GM19023 (cell line): ENCODE data around the gene TSHZ3.

ENCODE experiments used
- ATAC-seq: cut with Tn5 transposase; IDR thresholded peaks from one replicate; pipeline ENCODE4 v1.9.1; 2021; ENCODE audit warnings: mild to moderate bottlenecking, moderate library complexity; ENCODE audit not compliant: unreplicated experiment

The TSHZ3 gene

GRCh38 chr19:31339411-31339810 is 9.8 kb downstream of the TSHZ3 start:
- ATAC-seq: no peak

GRCh38 chr19:31338069-31338776 is 11.0 kb downstream of the TSHZ3 start:
- no peak for ATAC-seq

- no peak for ATAC-seq
Measured at GRCh38 chr19:31337008-31337914, 12.0 kb downstream of the TSHZ3 start.

- ATAC-seq: no peak
Measured at GRCh38 chr19:31335716-31336115, 13.5 kb downstream of the TSHZ3 start.

GRCh38 chr19:31334849-31335624 is 14.2 kb downstream of the TSHZ3 start:
- ATAC-seq: no peak

- ATAC-seq: no peak
Measured at GRCh38 chr19:31334101-31334848, 15.0 kb downstream of the TSHZ3 start.

GRCh38 chr19:31332096-31332495 is 17.1 kb downstream of the TSHZ3 start:
- no peak for ATAC-seq

- ATAC-seq: no peak
Measured at GRCh38 chr19:31331536-31331935, 17.7 kb downstream of the TSHZ3 start.

- ATAC-seq: no peak
Measured at GRCh38 chr19:31330761-31331160, 18.5 kb downstream of the TSHZ3 start.

GRCh38 chr19:31330237-31330636 is 19.0 kb downstream of the TSHZ3 start:
- ATAC-seq: no peak

GRCh38 chr19:31329819-31330218 is 19.4 kb downstream of the TSHZ3 start:
- ATAC-seq: no peak

- ATAC-seq: no peak
Measured at GRCh38 chr19:31328238-31328637, 21.0 kb downstream of the TSHZ3 start.

- ATAC-seq: no peak
Measured at GRCh38 chr19:31326329-31327028, 22.8 kb downstream of the TSHZ3 start.

- no peak for ATAC-seq
Measured at GRCh38 chr19:31325342-31325741, 23.9 kb downstream of the TSHZ3 start.

GRCh38 chr19:31319465-31319864 is 29.8 kb downstream of the TSHZ3 start:
- no peak for ATAC-seq

- no peak for ATAC-seq
Measured at GRCh38 chr19:31318790-31319425, 30.3 kb downstream of the TSHZ3 start.

- ATAC-seq: no peak
Measured at GRCh38 chr19:31317570-31317969, 31.7 kb downstream of the TSHZ3 start.

GRCh38 chr19:31317093-31317492 is 32.1 kb downstream of the TSHZ3 start:
- no peak for ATAC-seq

GRCh38 chr19:31316201-31316951 is 32.9 kb downstream of the TSHZ3 start:
- ATAC-seq: no peak
